ENCODE data around the gene GALNTL6. TPM values are rescaled to one million over a fixed set of nuclear protein-coding genes. Genes with fewer than 3 reads are reported as not detected.

The GALNTL6 gene
- polyA plus RNA-seq, 1 donor from 2014 or later, result 14.9 TPM

DNA sequence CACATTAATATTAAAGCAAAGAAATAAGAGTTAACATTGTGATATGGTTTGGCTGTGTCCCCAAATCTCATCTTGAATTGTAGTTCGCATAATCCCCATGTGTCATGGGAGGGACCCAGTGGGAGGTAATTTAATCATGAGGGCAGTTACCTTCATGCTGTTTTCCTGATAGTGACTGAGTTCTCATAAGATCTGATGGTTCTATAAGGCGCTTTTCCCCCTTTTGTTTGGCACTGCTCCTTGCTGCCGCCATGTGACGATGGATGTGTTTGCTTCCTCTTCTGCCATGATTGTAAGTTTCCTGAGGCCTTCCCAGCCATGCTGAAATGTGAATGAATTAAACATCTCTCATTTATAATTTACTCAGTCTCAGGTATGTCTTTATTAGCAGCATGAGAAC, 1201.6 kb downstream of the GALNTL6 start:
- no peak overlapping the region for H3K4me2 ChIP-seq (ENCODE audit: low read length)
- no peaks in the 10 kb centered on the region for H3K27me3 ChIP-seq (ENCODE audit: insufficient read depth, low read depth, low read length)
- no peak overlapping the region for H3K4me3 ChIP-seq (ENCODE audit: low read length)
- TF ChIP-seq RAD21 (conservative IDR thresholded peaks at IDR 0.05) (no peak), TAF1 (IDR thresholded peaks at IDR 0.05; ENCODE audit: low read depth) (no peak), POLR2AphosphoS5 (IDR thresholded peaks at IDR 0.05) (no peak), MXI1 (conservative IDR thresholded peaks at IDR 0.05; ENCODE audit: poor library complexity, severe bottlenecking) (no peak)
- TF ChIP-seq, protein P1, sequence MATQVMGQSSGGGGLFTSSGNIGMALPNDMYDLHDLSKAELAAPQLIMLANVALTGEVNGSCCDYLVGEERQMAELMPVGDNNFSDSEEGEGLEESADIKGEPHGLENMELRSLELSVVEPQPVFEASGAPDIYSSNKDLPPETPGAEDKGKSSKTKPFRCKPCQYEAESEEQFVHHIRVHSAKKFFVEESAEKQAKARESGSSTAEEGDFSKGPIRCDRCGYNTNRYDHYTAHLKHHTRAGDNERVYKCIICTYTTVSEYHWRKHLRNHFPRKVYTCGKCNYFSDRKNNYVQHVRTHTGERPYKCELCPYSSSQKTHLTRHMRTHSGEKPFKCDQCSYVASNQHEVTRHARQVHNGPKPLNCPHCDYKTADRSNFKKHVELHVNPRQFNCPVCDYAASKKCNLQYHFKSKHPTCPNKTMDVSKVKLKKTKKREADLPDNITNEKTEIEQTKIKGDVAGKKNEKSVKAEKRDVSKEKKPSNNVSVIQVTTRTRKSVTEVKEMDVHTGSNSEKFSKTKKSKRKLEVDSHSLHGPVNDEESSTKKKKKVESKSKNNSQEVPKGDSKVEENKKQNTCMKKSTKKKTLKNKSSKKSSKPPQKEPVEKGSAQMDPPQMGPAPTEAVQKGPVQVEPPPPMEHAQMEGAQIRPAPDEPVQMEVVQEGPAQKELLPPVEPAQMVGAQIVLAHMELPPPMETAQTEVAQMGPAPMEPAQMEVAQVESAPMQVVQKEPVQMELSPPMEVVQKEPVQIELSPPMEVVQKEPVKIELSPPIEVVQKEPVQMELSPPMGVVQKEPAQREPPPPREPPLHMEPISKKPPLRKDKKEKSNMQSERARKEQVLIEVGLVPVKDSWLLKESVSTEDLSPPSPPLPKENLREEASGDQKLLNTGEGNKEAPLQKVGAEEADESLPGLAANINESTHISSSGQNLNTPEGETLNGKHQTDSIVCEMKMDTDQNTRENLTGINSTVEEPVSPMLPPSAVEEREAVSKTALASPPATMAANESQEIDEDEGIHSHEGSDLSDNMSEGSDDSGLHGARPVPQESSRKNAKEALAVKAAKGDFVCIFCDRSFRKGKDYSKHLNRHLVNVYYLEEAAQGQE (IDR thresholded peaks at IDR 0.05; ENCODE audit: borderline replicate concordance), result no peak
- TF ChIP-seq, protein P2, sequence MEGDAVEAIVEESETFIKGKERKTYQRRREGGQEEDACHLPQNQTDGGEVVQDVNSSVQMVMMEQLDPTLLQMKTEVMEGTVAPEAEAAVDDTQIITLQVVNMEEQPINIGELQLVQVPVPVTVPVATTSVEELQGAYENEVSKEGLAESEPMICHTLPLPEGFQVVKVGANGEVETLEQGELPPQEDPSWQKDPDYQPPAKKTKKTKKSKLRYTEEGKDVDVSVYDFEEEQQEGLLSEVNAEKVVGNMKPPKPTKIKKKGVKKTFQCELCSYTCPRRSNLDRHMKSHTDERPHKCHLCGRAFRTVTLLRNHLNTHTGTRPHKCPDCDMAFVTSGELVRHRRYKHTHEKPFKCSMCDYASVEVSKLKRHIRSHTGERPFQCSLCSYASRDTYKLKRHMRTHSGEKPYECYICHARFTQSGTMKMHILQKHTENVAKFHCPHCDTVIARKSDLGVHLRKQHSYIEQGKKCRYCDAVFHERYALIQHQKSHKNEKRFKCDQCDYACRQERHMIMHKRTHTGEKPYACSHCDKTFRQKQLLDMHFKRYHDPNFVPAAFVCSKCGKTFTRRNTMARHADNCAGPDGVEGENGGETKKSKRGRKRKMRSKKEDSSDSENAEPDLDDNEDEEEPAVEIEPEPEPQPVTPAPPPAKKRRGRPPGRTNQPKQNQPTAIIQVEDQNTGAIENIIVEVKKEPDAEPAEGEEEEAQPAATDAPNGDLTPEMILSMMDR (IDR thresholded peaks at IDR 0.05; ENCODE audit: poor library complexity, severe bottlenecking), result no peak
- no peaks in the 10 kb centered on the region for H3K79me2 ChIP-seq (replicated peaks; ENCODE audit: insufficient read depth, low read length)
- H3K9me3 ChIP-seq (ENCODE audit: low read length), result no peaks in the 10 kb centered on the region
- no peak overlapping the region for H3K27ac ChIP-seq (ENCODE audit: low read length)
- no peaks in the 10 kb centered on the region for H3K36me3 ChIP-seq (ENCODE audit: insufficient read depth, low read length)
- no peaks in the 10 kb centered on the region for H4K20me1 ChIP-seq (ENCODE audit: insufficient read depth)
- no peaks in the 10 kb centered on the region for H3F3A ChIP-seq (ENCODE audit: insufficient read depth, low read length, poor library complexity, severe bottlenecking)
- no peaks in the 10 kb centered on the region for H3K9me2 ChIP-seq (ENCODE audit: insufficient read depth, low read length)
- no peak overlapping the region for H2AFZ ChIP-seq (ENCODE audit: low read depth, low read length)
- H3K9ac ChIP-seq (ENCODE audit: low read length), result no peak overlapping the region

DNA sequence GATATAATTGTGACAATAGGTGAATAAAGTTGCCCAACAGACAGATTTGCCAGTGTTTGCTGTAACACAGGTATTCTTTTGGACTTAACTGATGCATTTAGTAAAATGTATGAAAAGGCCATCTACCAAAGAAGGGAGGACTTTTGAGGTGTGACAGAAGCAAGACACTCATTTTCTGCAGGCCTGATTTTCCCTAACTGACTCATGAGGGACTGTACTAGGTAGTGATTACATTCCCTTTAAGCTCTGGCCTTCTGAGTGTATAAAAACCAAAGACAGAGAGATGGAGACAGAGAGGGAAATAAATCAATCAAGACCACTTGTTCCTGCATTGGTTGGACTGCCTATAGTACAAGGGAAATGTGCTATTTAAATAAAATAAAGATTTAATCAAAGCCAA, 1204.6 kb downstream of the GALNTL6 start:
- Histone ChIP-seq H3K27ac (ENCODE audit: low read length) (no peak overlapping the region), H3K4me3 (ENCODE audit: low read length) (no peak overlapping the region), H3K36me3 (ENCODE audit: insufficient read depth, low read length) (no peaks in the 10 kb centered on the region), H2AFZ (ENCODE audit: low read depth, low read length) (no peak overlapping the region), H3K9me3 (ENCODE audit: low read length) (no peaks in the 10 kb centered on the region), H3K79me2 (replicated peaks; ENCODE audit: insufficient read depth, low read length) (no peaks in the 10 kb centered on the region), H3K9me2 (ENCODE audit: insufficient read depth, low read length) (no peaks in the 10 kb centered on the region), H3K9ac (ENCODE audit: low read length) (no peak overlapping the region), H3K27me3 (ENCODE audit: insufficient read depth, low read depth, low read length) (no peaks in the 10 kb centered on the region), H3F3A (ENCODE audit: insufficient read depth, low read length, poor library complexity, severe bottlenecking) (no peaks in the 10 kb centered on the region), H3K4me2 (ENCODE audit: low read length) (no peak overlapping the region), H4K20me1 (ENCODE audit: insufficient read depth) (no peaks in the 10 kb centered on the region)
- TF ChIP-seq SMC3 (conservative IDR thresholded peaks at IDR 0.05; ENCODE audit: poor library complexity) (no peak), EZH2 (IDR thresholded peaks at IDR 0.05; ENCODE audit: borderline replicate concordance, insufficient read depth, low read length, poor library complexity, severe bottlenecking) (no peak), RAD21 (conservative IDR thresholded peaks at IDR 0.05) (no peak), POLR2AphosphoS5 (IDR thresholded peaks at IDR 0.05) (no peak), TAF1 (IDR thresholded peaks at IDR 0.05; ENCODE audit: low read depth) (no peak), EP300 (conservative IDR thresholded peaks at IDR 0.05; ENCODE audit: poor library complexity, severe bottlenecking) (no peak), MXI1 (conservative IDR thresholded peaks at IDR 0.05; ENCODE audit: poor library complexity, severe bottlenecking) (no peak)
- TF ChIP-seq, protein P2 (IDR thresholded peaks at IDR 0.05; ENCODE audit: poor library complexity, severe bottlenecking), result no peak
- TF ChIP-seq, protein P1 (IDR thresholded peaks at IDR 0.05; ENCODE audit: borderline replicate concordance), result no peak
